HepG2 (cell line): Measurements from ENCODE around the gene TNFRSF25.

Source experiments
- ARNT ChIP-seq: fragments of 450-650 bp; IDR thresholded peaks from 2 replicates; pipeline ENCODE4 v1.6.1; 2017
- CTCF ChIP-seq: sonication (generic); formaldehyde crosslinking; IDR thresholded peaks from 2 replicates; pipeline ENCODE4 v1.5.0; 2020; ENCODE audit warnings: mild to moderate bottlenecking, missing genetic modification reagents, moderate library complexity
- ELF3 ChIP-seq: IDR thresholded peaks from 2 replicates; pipeline ENCODE4 v1.6.1; 2016; ENCODE audit warnings: missing genetic modification reagents, missing compliant biosample characterization
- ESRRA ChIP-seq: sonication (generic); formaldehyde crosslinking; IDR thresholded peaks from 2 replicates; pipeline ENCODE4 v1.5.1; 2020; ENCODE audit warnings: mild to moderate bottlenecking, low read depth, missing genetic modification reagents
- JUN ChIP-seq: sonication (generic); formaldehyde crosslinking; IDR thresholded peaks from 2 replicates; pipeline ENCODE4 v1.4.0; 2020; ENCODE audit warnings: mild to moderate bottlenecking, missing genetic modification reagents
- ZBTB49 ChIP-seq: sonication (generic); formaldehyde crosslinking; IDR thresholded peaks from 2 replicates; pipeline ENCODE4 v1.4.0; 2020; ENCODE audit warnings: missing genetic modification reagents, borderline replicate concordance
- ZNF121 ChIP-seq: sonication (generic); formaldehyde crosslinking; IDR thresholded peaks from 2 replicates; pipeline ENCODE4 v1.5.0; 2020; ENCODE audit warnings: mild to moderate bottlenecking, missing genetic modification reagents

GRCh38 chr1:6425658-6426057 lies 40.3 kb downstream of the TNFRSF25 start:
- TF ChIP-seq ARNT = no peak
- TF ChIP-seq ESRRA (CRISPR knock-in tag) = no peak
- TF ChIP-seq CTCF (CRISPR knock-in tag) = no peak
- no peak for TF ChIP-seq ZBTB49 (CRISPR knock-in tag)
- no peak for TF ChIP-seq ZNF121 (CRISPR knock-in tag)
- TF ChIP-seq ELF3 (CRISPR knock-in tag) = no peak
- TF ChIP-seq JUN (CRISPR knock-in tag) = no peak
